AG04450 (cell line): Measurements from ENCODE around the gene DYNLT4. TPM values are rescaled to one million over a fixed set of nuclear protein-coding genes. Genes with fewer than 3 reads are reported as not detected.

Experiments used
- CTCF ChIA-PET: fragments of 300-600, 350-600 bp; formaldehyde crosslinking; extraction: SDS; loops from one replicate; lab custom pipeline; 2022; ENCODE audit warnings: antibody characterized with exemption, inconsistent platforms; lab: Charles Lee
- POLR2A ChIA-PET: fragments of 350-600 bp; formaldehyde crosslinking; extraction: SDS; loops from one replicate; lab custom pipeline; 2021; ENCODE audit warnings: antibody characterized with exemption, inconsistent platforms; lab: Yijun Ruan, JAX
- DNase-seq: peaks from one replicate; pipeline ENCODE4 v3.0.0-alpha.2; 2011; ENCODE audit warnings: low read depth, low spot score
- H3K27ac ChIP-seq: one replicate; pipeline ENCODE4 v1.5.1; 2012; ENCODE audit warnings: low read depth, low read length, control low read depth
- H3K27me3 ChIP-seq: one replicate; pipeline ENCODE4 v1.6.0; 2012; ENCODE audit warnings: low read length; ENCODE audit not compliant: control insufficient read depth, insufficient read depth
- H3K4me3 ChIP-seq: 2 replicates; pipeline ENCODE4 v1.5.1; 2011; ENCODE audit warnings: mild to moderate bottlenecking, low read depth, low read length, control low read depth
- H3K9me3 ChIP-seq: 2 replicates; pipeline ENCODE4 v1.5.1; 2012; ENCODE audit warnings: low read length; ENCODE audit not compliant: control insufficient read depth, insufficient read depth
- polyA plus RNA-seq: library from polyadenylated mRNA; depleted of rRNA; stranded (reverse); fragments of >200 nt; gene quantifications from 2 replicates; pipeline ENCODE4 v1.2.3, GENCODE V29; 2011
- TF ChIP-seq, protein P1 (sequence below): IDR thresholded peaks from 2 replicates; pipeline ENCODE4 v1.5.1; 2011; ENCODE audit warnings: low read depth, low read length, control low read depth, inconsistent platforms

DYNLT4 gene
- polyA plus RNA-seq, 1 experiment = not detected

GRCh38 chr1:44834328-44834727 lies 27.2 kb upstream of the DYNLT4 start:
- POLR2A ChIA-PET = no interaction called here
- no peak overlapping the region for H3K27ac ChIP-seq
- CTCF ChIA-PET = interaction anchor here (1.0 to 3.4 kb wide), 3 partner anchors 122 to 466 kb away, joined by 3 to 30 read pairs (median 5); partner anchors contain the start of genes HECTD3 and UROD

DNA sequence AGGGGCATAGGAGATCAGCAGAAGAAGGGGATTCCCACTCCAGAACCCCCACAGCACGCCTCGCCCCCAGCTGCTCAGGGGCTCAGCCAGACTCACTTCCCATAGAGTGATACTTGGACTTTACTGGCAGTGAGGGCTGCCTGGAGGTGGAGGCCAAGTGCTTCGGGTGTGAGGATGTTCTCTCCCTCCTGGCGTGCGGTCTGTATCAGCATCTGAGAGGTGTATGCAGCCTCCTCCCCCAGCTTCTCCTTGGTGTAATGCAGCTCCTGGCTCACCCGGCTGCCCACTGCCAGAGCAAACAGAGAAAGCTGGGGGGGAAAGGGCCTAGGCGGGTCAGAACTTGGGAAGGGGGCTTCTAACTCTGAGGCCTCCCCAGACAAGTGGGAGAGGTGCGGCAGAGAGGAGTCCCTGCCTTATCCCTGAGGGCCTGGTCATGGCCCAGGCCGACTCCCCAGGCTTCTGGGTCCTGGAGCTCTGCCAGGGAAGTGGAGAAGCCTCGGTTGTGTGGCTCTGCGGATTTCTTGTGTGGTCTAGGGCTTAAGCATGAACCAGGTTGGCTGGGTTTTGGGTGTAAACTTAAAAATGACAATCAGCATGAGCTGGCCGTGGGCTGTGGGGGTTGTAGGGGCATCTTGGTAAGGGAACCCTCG lies 25.0 kb upstream of the DYNLT4 start:
- H3K27me3 ChIP-seq = no peaks in the 10 kb centered on the region
- H3K4me3 ChIP-seq = no peak overlapping the region
- no peaks in the 10 kb centered on the region; the same call in 1 of the 2 replicates for H3K9me3 ChIP-seq
- no peak overlapping the region for H3K27ac ChIP-seq
- TF ChIP-seq, protein P1, sequence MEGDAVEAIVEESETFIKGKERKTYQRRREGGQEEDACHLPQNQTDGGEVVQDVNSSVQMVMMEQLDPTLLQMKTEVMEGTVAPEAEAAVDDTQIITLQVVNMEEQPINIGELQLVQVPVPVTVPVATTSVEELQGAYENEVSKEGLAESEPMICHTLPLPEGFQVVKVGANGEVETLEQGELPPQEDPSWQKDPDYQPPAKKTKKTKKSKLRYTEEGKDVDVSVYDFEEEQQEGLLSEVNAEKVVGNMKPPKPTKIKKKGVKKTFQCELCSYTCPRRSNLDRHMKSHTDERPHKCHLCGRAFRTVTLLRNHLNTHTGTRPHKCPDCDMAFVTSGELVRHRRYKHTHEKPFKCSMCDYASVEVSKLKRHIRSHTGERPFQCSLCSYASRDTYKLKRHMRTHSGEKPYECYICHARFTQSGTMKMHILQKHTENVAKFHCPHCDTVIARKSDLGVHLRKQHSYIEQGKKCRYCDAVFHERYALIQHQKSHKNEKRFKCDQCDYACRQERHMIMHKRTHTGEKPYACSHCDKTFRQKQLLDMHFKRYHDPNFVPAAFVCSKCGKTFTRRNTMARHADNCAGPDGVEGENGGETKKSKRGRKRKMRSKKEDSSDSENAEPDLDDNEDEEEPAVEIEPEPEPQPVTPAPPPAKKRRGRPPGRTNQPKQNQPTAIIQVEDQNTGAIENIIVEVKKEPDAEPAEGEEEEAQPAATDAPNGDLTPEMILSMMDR = no peak
- POLR2A ChIA-PET = interaction anchor here (1.2 kb wide), 1 partner anchor 13 kb away, joined by 3 read pairs; no protein-coding TSS in a partner anchor
- CTCF ChIA-PET = interaction anchor here (0.5 to 0.6 kb wide), 2 partner anchors 36 to 469 kb away, joined by 3 to 4 read pairs; no protein-coding TSS in a partner anchor
- DNase-seq = no peak

More at GRCh38 chr1:44834328-44834727, 27.2 kb upstream of the DYNLT4 start:
- H3K4me3 ChIP-seq = no peak overlapping the region
- no peak for DNase-seq
- H3K27me3 ChIP-seq = no peaks in the 10 kb centered on the region
- H3K9me3 ChIP-seq = no peaks in the 10 kb centered on the region; the same call in 1 of the 2 replicates
- TF ChIP-seq, protein P1 = no peak

DNA sequence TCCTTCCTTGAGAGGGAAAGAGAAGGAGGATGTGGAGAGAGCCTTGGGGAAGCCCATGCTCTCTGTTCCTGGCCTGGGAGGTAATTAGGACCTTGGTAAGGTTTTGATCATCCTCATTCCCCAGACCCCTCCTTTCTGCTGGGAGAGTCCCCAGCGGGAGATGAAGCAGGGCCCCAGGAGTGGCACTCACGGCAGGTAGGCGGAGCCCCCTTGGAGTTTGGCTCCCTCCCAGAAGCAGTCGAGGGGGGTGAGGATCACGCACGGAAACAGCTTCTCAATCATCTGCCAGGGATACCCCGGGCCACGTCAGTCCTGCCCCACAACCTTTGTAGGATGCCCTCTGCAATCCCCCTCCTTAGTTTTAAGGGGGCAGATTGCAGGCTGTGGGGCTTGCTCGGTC lies 24.4 kb upstream of the DYNLT4 start:
- peaks cover 2% of the 10 kb centered on the region; the same call in 1 of the 2 replicates for H3K9me3 ChIP-seq
- TF ChIP-seq, protein P1 = no peak
- no peak for DNase-seq
- no peak overlapping the region for H3K4me3 ChIP-seq
- no peaks in the 10 kb centered on the region for H3K27me3 ChIP-seq
- POLR2A ChIA-PET = no interaction called here
- H3K27ac ChIP-seq = no peak overlapping the region
- CTCF ChIA-PET = interaction anchor here (0.6 kb wide), 1 partner anchor 571 kb away, joined by 3 read pairs; no protein-coding TSS in a partner anchor

DNA sequence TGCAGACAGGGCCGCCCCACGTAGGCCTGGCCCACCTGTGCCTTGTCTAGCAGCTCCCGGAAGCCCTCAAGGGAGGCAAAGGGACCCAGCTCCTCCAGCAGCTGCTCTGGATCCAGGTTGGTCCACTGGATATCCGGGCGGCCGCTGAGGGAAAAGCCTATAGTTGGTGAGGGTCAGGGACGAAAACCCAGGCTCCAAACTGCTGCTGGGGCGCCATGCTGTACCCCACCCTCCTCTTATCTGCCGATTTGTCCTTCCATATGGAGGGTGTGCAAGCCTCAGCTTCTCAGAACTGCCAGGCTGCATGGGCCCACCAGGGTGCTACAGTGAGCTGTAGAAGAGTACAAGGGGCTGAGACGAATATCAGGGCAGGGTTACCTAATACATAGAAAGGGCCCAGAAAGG lies 23.8 kb upstream of the DYNLT4 start:
- ChIA-PET CTCF (interaction anchor here (0.6 to 1.5 kb wide), 2 partner anchors 188 to 572 kb away, joined by 3 to 4 read pairs; no protein-coding TSS in a partner anchor), POLR2A (interaction anchor here (1.4 to 1.6 kb wide), 2 partner anchors 11 to 180 kb away, joined by 3 to 5 read pairs; partner anchors contain the start of gene HECTD3)
- no peak for DNase-seq
- Histone ChIP-seq H3K27me3 (no peaks in the 10 kb centered on the region), H3K9me3 (peaks cover 5% of the 10 kb centered on the region; the same call in 1 of the 2 replicates), H3K27ac (no peak overlapping the region), H3K4me3 (no peak overlapping the region)
- TF ChIP-seq, protein P1 = no peak
